SK-N-SH (cell line): Measurements from ENCODE around the gene OBSL1. TPM values are rescaled to one million over a fixed set of nuclear protein-coding genes. Genes with fewer than 3 reads are reported as not detected.

Source experiments
- CTCF ChIA-PET: fragments of 300-600, 350-600 bp; formaldehyde crosslinking; extraction: SDS; loops from one replicate; lab custom pipeline; 2021; lab: Yijun Ruan, JAX
- POLR2A ChIA-PET: fragments of 350-600 bp; sonication (Branson Sonifier 250); formaldehyde crosslinking; extraction: SDS; loops from one replicate; lab custom pipeline; 2020; ENCODE audit warnings: antibody characterized with exemption, inconsistent platforms; lab: Yijun Ruan, JAX
- DNase-seq: peaks from one replicate; pipeline ENCODE4 v3.0.0; 2012
- H2AFZ ChIP-seq: fragments of 200-600 bp; sonication (generic); 2 replicates; pipeline ENCODE4 v1.8.1; 2016; ENCODE audit warnings: antibody characterized with exemption, mild to moderate bottlenecking, low read depth
- H3F3A ChIP-seq: fragments of 200-600 bp; sonication (generic); replicated peaks from 2 replicates; pipeline ENCODE3; 2016; ENCODE audit warnings: antibody characterized with exemption, mild to moderate bottlenecking; ENCODE audit not compliant: insufficient read depth
- H3K27ac ChIP-seq, 2 experiments: fragments of 200-500 bp in 1 of 2; fragments of 200-600 bp in 1 of 2; sonication (Bioruptor generic) in 1 of 2; sonication (generic), shearing (Covaris generic) in 1 of 2; 2 replicates each; pipeline versions ENCODE4 v1.5.1 to v1.6.1; 2014 to 2016; ENCODE audit warnings: low read depth in 2 of 2, inconsistent platforms in 1 of 2, low read length in 1 of 2, mild to moderate bottlenecking in 1 of 2, mixed read lengths in 1 of 2
- H3K27me3 ChIP-seq: fragments of 200-600 bp; sonication (generic), shearing (Covaris generic); 2 replicates; pipeline ENCODE4 v1.6.1; 2016; ENCODE audit warnings: mixed run types; ENCODE audit not compliant: insufficient read depth
- H3K36me3 ChIP-seq, 2 experiments: fragments of 200-500 bp in 1 of 2; fragments of 200-600 bp in 1 of 2; sonication (Bioruptor generic) in 1 of 2; sonication (generic) in 1 of 2; replicated peaks in 1 of 2; 2 replicates each; pipeline versions ENCODE3 to v1.5.1; 2014 to 2016; ENCODE audit warnings: low read length in 1 of 2, mild to moderate bottlenecking in 1 of 2; ENCODE audit not compliant: insufficient read depth in 2 of 2, control insufficient read depth in 1 of 2
- H3K4me1 ChIP-seq, 2 experiments: fragments of 200-500 bp in 1 of 2; fragments of 200-600 bp in 1 of 2; sonication (Bioruptor generic) in 1 of 2; sonication (generic), shearing (Covaris generic) in 1 of 2; 2 replicates each; pipeline versions ENCODE4 v1.5.1 to v1.6.1; 2014 to 2016; ENCODE audit warnings: low read depth in 1 of 2, low read length in 1 of 2, mixed run types in 1 of 2; ENCODE audit not compliant: insufficient read depth in 2 of 2, control insufficient read depth in 1 of 2
- H3K4me2 ChIP-seq: fragments of 200-600 bp; sonication (generic), shearing (Covaris generic); 2 replicates; pipeline ENCODE4 v1.6.1; 2017; ENCODE audit warnings: mixed run types
- H3K4me3 ChIP-seq, 2 experiments: fragments of 200-500 bp in 1 of 2; fragments of 200-600 bp in 1 of 2; sonication (Bioruptor generic) in 1 of 2; sonication (generic), shearing (Covaris generic) in 1 of 2; 2 replicates each; pipeline versions ENCODE4 v1.5.1 to v1.8.1; 2014 to 2016; ENCODE audit warnings: low read depth in 2 of 2, inconsistent platforms in 1 of 2, low read length in 1 of 2, mild to moderate bottlenecking in 1 of 2, mixed read lengths in 1 of 2, moderate library complexity in 1 of 2
- H3K79me2 ChIP-seq: fragments of 200-600 bp; sonication (generic); 2 replicates; pipeline ENCODE4 v1.8.1; 2017; ENCODE audit warnings: mild to moderate bottlenecking; ENCODE audit not compliant: insufficient read depth
- H3K9ac ChIP-seq: fragments of 200-600 bp; sonication (generic); 2 replicates; pipeline ENCODE4 v1.6.1; 2017; ENCODE audit warnings: mixed run types
- H3K9me2 ChIP-seq: fragments of 200-600 bp; sonication (generic); 2 replicates; pipeline ENCODE4 v1.6.1; 2017; ENCODE audit warnings: mixed run types
- H3K9me3 ChIP-seq: fragments of 200-600 bp; sonication (generic); 2 replicates; pipeline ENCODE4 v1.6.1; 2017; ENCODE audit warnings: mixed run types, mild to moderate bottlenecking, moderate library complexity
- H4K20me1 ChIP-seq: fragments of 200-600 bp; sonication (generic); 2 replicates; pipeline ENCODE4 v1.6.1; 2017; ENCODE audit warnings: mild to moderate bottlenecking, mixed run types; ENCODE audit not compliant: insufficient read depth
- FOXJ3 ChIP-seq: sonication (generic); formaldehyde crosslinking; IDR thresholded peaks from 2 replicates; pipeline ENCODE4 v1.5.1; 2020; ENCODE audit warnings: mild to moderate bottlenecking, missing genetic modification reagents
- FOXM1 ChIP-seq: IDR thresholded peaks from 2 replicates; pipeline ENCODE4 v1.4.0; 2012; ENCODE audit warnings: low read depth, mild to moderate bottlenecking
- GABPA ChIP-seq: IDR thresholded peaks from 2 replicates; pipeline ENCODE4 v1.4.0; 2012; ENCODE audit warnings: low read depth, mild to moderate bottlenecking
- GATA2 ChIP-seq: sonication (generic); formaldehyde crosslinking; IDR thresholded peaks from 2 replicates; pipeline ENCODE4 v1.5.0; 2020; ENCODE audit warnings: mild to moderate bottlenecking, missing genetic modification reagents
- MAX ChIP-seq: IDR thresholded peaks from 2 replicates; pipeline ENCODE4 v1.4.0; 2012; ENCODE audit warnings: low read depth
- MXI1 ChIP-seq: IDR thresholded peaks from 2 replicates; pipeline ENCODE4 v1.6.1; 2012; ENCODE audit warnings: mild to moderate bottlenecking, low read depth, low read length, improper control_type of control experiment
- NRF1 ChIP-seq: IDR thresholded peaks from 2 replicates; pipeline ENCODE4 v1.6.1; 2012; ENCODE audit warnings: low read depth, mild to moderate bottlenecking, low read length
- RAD21 ChIP-seq: IDR thresholded peaks from 2 replicates; pipeline ENCODE4 v1.6.1; 2012; ENCODE audit warnings: mild to moderate bottlenecking, low read length
- RFX5 ChIP-seq: IDR thresholded peaks from 2 replicates; pipeline ENCODE4 v1.6.1; 2012; ENCODE audit warnings: mild to moderate bottlenecking, improper control_type of control experiment, low read length
- SIN3A ChIP-seq: IDR thresholded peaks from 2 replicates; pipeline ENCODE4 v1.6.1; 2012; ENCODE audit warnings: low read depth, mild to moderate bottlenecking, low read length, moderate library complexity, borderline replicate concordance
- SMC3 ChIP-seq: IDR thresholded peaks from 2 replicates; pipeline ENCODE4 v1.6.1; 2012; ENCODE audit warnings: low read depth, low read length, improper control_type of control experiment
- TCF12 ChIP-seq: IDR thresholded peaks from 2 replicates; pipeline ENCODE4 v1.4.0; 2012
- TEAD4 ChIP-seq: IDR thresholded peaks from 2 replicates; pipeline ENCODE4 v1.4.0; 2012; ENCODE audit warnings: mild to moderate bottlenecking, borderline replicate concordance; ENCODE audit not compliant: insufficient read depth
- USF2 ChIP-seq: fragments of 150-350 bp; IDR thresholded peaks from 2 replicates; pipeline ENCODE4 v1.6.1; 2017; ENCODE audit warnings: antibody characterized with exemption, low read length, low read depth, borderline replicate concordance
- YY1 ChIP-seq: IDR thresholded peaks from 2 replicates; pipeline ENCODE4 v1.4.0; 2012; ENCODE audit warnings: low read depth, mild to moderate bottlenecking
- ZBTB33 ChIP-seq: IDR thresholded peaks from 2 replicates; pipeline ENCODE4 v1.4.0; 2012; ENCODE audit warnings: low read depth, borderline replicate concordance
- WGBS: methylation state at CpG from one replicate; pipeline ENCODE4 v1.1.6; 2017; ENCODE audit warnings: low lambda C conversion rate; 5-methylcytosine and 5-hydroxymethylcytosine counted together
- polyA plus RNA-seq, 3 experiments: library from polyadenylated mRNA; depleted of rRNA; stranded (reverse); fragments of >200 nt; gene quantifications; 2 replicates each; pipeline ENCODE4 v1.2.3, GENCODE V29; 2012

Gene OBSL1
- polyA plus RNA-seq, 1 of the 3 experiments (the other 2 are of a cell fraction): 93.0 TPM

GRCh38 chr2:219562049-219563020 lies 9.0 kb downstream of the OBSL1 start:
- H3K4me2 ChIP-seq: no peak overlapping the region
- H3K9me2 ChIP-seq: no peaks in the 10 kb centered on the region
- H3K4me3 ChIP-seq: no peak overlapping the region
- no peaks in the 10 kb centered on the region for H3K79me2 ChIP-seq
- H3K9ac ChIP-seq: no peak overlapping the region
- H3K27ac ChIP-seq: no peak overlapping the region
- peaks cover 2% of the 10 kb centered on the region for H3F3A ChIP-seq
- 84% methylated on average over 12 of the region's 35 CpGs for WGBS
- TF ChIP-seq GATA2 (CRISPR knock-in tag): no peak
- no peak for TF ChIP-seq FOXJ3 (CRISPR knock-in tag)
- TF ChIP-seq USF2: no peak
- TF ChIP-seq RAD21: no peak
- no peak for TF ChIP-seq GABPA
- TF ChIP-seq NRF1: no peak
- TF ChIP-seq ZBTB33: no peak
- TF ChIP-seq TCF12: no peak
- no peak for TF ChIP-seq SIN3A
- TF ChIP-seq SMC3: no peak
- no peak for TF ChIP-seq FOXM1
- TF ChIP-seq RFX5: no peak
- TF ChIP-seq MAX: no peak
- no peak for TF ChIP-seq YY1
- TF ChIP-seq TEAD4: no peak
- TF ChIP-seq MXI1: no peak
- H4K20me1 ChIP-seq: no peaks in the 10 kb centered on the region
- peaks cover 3 to 23% of the 10 kb centered on the region in 2 experiments for H3K36me3 ChIP-seq
- H2AFZ ChIP-seq: no peak overlapping the region
- ChIA-PET POLR2A (interaction anchor here (1.5 to 3.6 kb wide), 3 partner anchors 9 to 67 kb away, joined by 3 to 18 read pairs (median 10); partner anchors contain the start of gene OBSL1), CTCF (interaction anchor here (0.7 to 7.5 kb wide), 11 partner anchors 8 to 159 kb away, joined by 3 to 107 read pairs (median 6); partner anchors contain the start of genes CHPF, STK11IP and TMEM198)
- H3K9me3 ChIP-seq: no peaks in the 10 kb centered on the region
- no peak for DNase-seq
- no peaks in the 10 kb centered on the region for H3K27me3 ChIP-seq
- peaks cover 0 to 10% of the 10 kb centered on the region in 2 experiments; a peak in 1 of 4 replicates for H3K4me1 ChIP-seq
